Measurements from ENCODE around the gene ITPRIPL2.

DNA sequence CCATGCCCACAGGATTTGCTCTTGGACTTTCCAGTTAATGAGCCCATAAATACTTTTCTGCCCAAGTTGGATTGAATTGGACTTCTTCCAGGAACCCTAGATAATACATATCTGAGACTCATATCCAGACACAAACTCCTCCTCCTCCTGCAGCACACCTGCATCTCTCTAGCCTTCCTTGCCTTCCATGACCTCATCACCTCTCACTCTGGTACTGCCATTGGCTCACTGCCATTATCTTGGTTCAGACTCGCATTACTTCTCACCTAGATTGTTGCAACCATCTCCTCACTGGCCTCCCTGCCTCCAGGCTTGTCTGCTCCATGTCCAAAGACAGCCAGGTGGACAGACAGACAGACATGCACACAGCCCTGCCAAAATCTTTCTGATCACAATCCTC, 49.5 kb downstream of the ITPRIPL2 start:
- TF ChIP-seq CTCF (IDR thresholded peaks at IDR 0.05 in 4 of 5, conservative IDR thresholded peaks at IDR 0.05 in 1 of 5) (no peak), POLR2A (IDR thresholded peaks at IDR 0.05) (no peak)
